GM18858 (cell line): Measurements from ENCODE around the gene CCDC141.
"Not testable (repeated sequence)": the region's sequence is repeated elsewhere in the genome, so short reads cannot be mapped to it uniquely, and the experiment has no call there.

Experiments
- ATAC-seq: cut with Tn5 transposase; IDR thresholded peaks from one replicate; pipeline ENCODE4 v1.9.1; 2021; ENCODE audit not compliant: unreplicated experiment

Gene CCDC141, protein sequence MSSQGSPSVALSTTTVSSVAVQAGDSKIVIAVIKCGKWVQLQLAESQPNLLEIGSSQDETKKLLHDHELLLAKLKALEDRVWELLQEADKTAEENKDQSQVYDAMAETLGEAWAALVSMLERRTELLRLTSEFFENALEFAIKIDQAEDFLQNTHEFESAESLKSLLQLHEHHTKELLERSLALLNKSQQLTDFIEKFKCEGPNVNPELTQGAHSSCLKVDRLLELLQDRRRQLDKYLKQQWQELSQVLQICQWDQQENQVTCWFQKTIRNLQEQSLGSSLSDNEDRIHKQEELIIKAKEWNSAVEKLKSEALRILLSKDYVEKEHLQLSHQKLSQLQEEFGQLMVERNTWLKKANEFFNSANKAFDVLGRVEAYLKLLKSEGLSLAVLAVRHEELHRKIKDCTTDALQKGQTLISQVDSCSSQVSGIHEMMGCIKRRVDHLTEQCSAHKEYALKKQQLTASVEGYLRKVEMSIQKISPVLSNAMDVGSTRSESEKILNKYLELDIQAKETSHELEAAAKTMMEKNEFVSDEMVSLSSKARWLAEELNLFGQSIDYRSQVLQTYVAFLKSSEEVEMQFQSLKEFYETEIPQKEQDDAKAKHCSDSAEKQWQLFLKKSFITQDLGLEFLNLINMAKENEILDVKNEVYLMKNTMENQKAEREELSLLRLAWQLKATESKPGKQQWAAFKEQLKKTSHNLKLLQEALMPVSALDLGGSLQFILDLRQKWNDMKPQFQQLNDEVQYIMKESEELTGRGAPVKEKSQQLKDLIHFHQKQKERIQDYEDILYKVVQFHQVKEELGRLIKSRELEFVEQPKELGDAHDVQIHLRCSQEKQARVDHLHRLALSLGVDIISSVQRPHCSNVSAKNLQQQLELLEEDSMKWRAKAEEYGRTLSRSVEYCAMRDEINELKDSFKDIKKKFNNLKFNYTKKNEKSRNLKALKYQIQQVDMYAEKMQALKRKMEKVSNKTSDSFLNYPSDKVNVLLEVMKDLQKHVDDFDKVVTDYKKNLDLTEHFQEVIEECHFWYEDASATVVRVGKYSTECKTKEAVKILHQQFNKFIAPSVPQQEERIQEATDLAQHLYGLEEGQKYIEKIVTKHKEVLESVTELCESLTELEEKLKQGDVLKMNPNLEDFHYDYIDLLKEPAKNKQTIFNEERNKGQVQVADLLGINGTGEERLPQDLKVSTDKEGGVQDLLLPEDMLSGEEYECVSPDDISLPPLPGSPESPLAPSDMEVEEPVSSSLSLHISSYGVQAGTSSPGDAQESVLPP (N-terminal part only)

GRCh38 chr2:179049546-179050311, at the start of gene CCDC141:
CCDC141 (minus strand) TSS chr2:179050137; CDS start chr2:179049941, 196 bp downstream.
- ATAC-seq = peak; percentile 52

- peak; percentile 37 for ATAC-seq
Observed at GRCh38 chr2:179098080-179098689, 48.2 kb upstream of the CCDC141 start.

DNA sequence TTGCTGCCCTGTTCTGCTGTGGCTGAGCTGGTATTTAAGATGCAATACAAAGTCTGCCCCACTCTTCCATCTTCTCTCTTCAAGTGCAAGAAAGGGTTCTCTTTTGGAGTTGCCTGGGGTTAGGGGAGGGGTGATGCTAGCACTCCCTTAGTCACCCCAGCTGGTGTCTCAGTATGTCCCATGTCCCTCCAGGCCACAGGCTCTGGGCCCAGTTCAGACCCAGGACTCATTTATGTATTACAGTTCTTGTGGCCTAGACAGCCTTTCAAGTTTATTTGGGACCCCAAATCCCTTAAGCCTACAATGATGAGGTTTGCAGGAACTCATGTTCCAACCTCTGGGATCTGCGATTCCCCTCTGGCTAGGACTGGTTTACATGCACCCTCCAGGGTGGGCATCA, 47.2 kb upstream of the CCDC141 start:
- ATAC-seq = no peak

- ATAC-seq = peak; percentile 97
Observed at GRCh38 chr2:179096090-179096489, 46.2 kb upstream of the CCDC141 start.

- not testable (repeated sequence) for ATAC-seq
Observed at GRCh38 chr2:179092912-179093311, 43.0 kb upstream of the CCDC141 start.

- no peak for ATAC-seq
Observed at GRCh38 chr2:179082697-179083096, 32.8 kb upstream of the CCDC141 start.

GRCh38 chr2:179081954-179082353, 32.0 kb upstream of the CCDC141 start:
- ATAC-seq = no peak

GRCh38 chr2:179072527-179072926, 22.6 kb upstream of the CCDC141 start:
- no peak for ATAC-seq

DNA sequence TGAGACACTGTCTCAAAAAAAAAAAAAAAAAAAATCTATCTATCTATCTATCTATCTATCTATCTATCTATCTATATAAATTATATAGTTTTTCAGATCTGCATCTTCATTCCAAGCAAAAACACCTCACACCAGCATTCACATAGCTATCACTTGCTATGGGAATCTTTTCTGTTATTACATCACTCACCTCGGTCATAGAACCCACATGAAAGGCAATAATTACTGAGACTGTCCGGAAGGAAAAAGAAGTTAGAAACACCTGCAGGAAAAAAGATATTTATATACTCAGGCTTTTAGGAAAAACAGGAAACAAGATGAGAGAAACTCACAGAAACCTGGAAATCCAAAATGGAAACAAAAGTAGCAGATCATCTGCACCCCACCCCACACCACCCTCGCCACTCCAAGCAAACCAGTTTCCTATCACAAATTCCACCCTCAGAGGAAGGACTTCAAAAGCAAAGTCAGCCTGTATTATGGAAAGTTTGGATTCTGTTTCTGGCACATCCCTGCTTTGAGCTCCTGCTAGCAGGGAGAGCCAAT, 21.9 kb upstream of the CCDC141 start:
- no peak for ATAC-seq

DNA sequence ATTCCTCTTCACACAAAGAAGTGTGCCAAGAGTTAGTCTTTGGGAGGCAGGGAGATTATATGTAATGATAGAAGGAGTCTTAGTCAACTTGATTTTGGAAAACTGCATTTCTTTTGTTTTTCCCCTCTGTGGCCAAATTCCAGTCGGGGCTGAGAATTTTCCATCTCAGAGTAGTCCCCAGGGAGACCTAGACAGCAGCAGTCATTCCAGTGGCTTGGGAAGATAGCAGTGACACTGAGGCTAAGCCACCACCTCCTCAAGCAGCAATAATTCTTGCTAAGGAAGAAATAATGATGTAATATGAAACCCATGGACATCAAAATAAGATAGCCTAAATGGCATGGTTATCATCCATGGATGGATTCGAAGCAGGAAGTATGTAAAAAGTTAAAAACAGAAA, 21.0 kb upstream of the CCDC141 start:
- ATAC-seq = no peak

DNA sequence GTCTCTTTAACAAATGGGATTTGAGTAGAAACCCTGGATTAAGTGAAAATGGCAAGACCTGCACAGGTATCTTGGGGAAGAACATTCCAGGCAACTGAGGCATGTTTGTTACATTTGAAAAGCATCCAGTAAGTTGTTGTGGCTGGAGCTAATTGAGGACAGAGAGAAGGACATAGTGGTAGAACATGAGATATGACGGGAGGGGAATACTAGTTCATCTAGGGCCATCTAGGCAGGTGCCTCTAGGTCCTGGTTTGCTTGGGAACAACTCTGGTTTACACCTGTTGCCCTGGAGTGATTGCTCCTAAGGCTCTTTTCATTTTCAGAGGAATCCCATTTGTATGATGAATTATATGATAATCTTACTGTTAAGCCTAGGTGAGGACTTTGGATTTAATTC, 19.7 kb upstream of the CCDC141 start:
- no peak for ATAC-seq

DNA sequence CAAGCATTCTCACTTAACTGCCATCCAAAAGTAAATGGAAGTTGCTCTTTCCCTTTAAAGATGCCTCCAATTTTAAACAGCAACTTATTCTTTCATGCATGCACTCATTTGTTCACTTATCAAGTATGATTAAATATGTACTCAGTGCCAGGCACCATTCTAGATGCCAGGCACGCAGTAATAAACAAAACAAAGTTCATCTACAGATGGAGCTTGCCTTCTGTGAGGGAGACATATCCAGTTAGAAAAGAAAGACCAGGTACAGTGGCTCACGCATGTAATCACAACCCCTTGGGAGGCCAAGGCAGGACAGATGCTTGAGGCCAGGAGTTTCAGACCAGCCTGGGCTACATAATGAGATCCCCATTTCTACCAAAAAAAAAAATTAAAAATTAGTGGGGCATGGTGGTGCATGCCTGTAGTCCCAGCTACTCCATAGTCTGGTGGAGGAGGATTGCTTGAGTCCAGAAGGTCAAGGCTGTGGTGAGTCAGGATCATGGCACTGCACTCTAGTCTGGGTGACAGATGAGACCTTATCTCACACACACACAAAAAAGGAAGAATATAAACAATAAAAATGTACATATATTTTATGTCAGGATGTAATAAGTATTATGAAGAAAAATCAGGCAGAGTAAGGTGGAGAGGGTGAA, 19.2 kb upstream of the CCDC141 start:
- ATAC-seq = no peak

GRCh38 chr2:179059026-179059700, 9.2 kb upstream of the CCDC141 start:
- no peak for ATAC-seq

- no peak for ATAC-seq
Observed at GRCh38 chr2:179057737-179058136, 7.8 kb upstream of the CCDC141 start.

DNA sequence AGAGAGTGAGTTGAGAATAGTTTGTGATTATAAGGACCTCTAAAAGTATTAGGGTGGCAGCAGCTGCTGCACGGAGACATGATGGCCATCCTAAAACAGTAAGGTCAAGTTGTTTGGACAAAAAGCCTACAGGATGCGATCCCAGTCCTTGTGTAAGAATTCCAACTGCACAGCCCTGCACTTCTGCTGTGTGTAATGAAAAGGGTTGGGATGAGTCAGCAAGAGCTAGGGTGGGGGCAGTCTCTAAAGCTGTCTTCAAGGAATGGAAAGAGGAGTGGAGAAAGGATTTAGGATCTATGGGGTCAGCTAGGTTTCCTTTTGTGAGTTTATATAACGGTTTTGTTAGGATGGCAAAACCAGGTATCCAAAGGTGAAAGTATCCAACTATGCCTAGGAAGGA, 3.6 kb upstream of the CCDC141 start:
- ATAC-seq = not testable (repeated sequence)

GRCh38 chr2:179051250-179051649, 1.3 kb upstream of the CCDC141 start:
- ATAC-seq = no peak

- no peak for ATAC-seq
Observed at GRCh38 chr2:179050755-179051154, 818 bp upstream of the CCDC141 start.

DNA sequence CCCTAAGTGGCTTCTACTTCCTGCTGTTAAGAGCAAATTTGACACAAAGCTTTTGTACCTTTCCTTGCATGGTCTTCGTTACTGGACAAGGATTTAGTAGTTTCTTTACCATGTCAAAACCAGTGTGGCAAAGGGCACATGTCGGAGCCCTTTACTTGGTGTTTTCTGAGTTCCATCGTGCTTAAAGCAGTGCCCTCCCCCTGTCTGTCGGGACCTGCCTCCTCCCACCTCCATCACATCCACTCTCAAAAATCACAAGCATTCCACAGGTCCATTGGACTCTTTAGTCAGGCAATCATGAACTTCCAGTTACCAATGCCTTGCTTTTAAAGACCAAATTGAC, 763 bp downstream of the CCDC141 start:
- ATAC-seq = peak; percentile 24

GRCh38 chr2:179048099-179048498, 1.8 kb downstream of the CCDC141 start:
- no peak for ATAC-seq
